Measurements from ENCODE around the gene RARB. TPM values are rescaled to one million over a fixed set of nuclear protein-coding genes. Genes with fewer than 3 reads are reported as not detected.

RARB gene
- total and polyA plus RNA-seq, 2 experiments from 2014 or later = 0.14 to 0.42 TPM

GRCh38 chr3:25611193-25611592, 183.1 kb downstream of the RARB start:
- peaks cover 73% of the 10 kb centered on the region for H3K36me3 ChIP-seq (ENCODE audit: insufficient read depth)
- no peak for ATAC-seq

More at GRCh38 chr3:25611193-25611592, 183.1 kb downstream of the RARB start:
- Histone ChIP-seq H3K27me3 (ENCODE audit: insufficient read depth) (no peaks in the 10 kb centered on the region), H3K9me2 (ENCODE audit: insufficient read depth) (no peaks in the 10 kb centered on the region), H3K4me3 (no peak overlapping the region), H4K20me1 (replicated peaks; ENCODE audit: insufficient read depth) (no peaks in the 10 kb centered on the region; the same call in 1 of the 2 replicates), H3K27ac (ENCODE audit: low read depth) (no peak overlapping the region), H3F3A (replicated peaks; ENCODE audit: low read depth) (no peaks in the 10 kb centered on the region), H3K4me2 (no peak overlapping the region), H3K4me1 (ENCODE audit: insufficient read depth) (no peaks in the 10 kb centered on the region), H2AFZ (no peak overlapping the region), H3K79me2 (replicated peaks; ENCODE audit: insufficient read depth) (no peaks in the 10 kb centered on the region)
- Mint-ChIP-seq H3K27me3 (ENCODE audit: insufficient read depth, low read depth, poor library complexity) (no peaks in the 10 kb centered on the region), H3K4me1 (no peaks in the 10 kb centered on the region), H3K9me3 (no peaks in the 10 kb centered on the region), H3K36me3 (ENCODE audit: low read depth) (peaks cover 67% of the 10 kb centered on the region), H3K27ac (no peak overlapping the region), H3K4me3 (no peak overlapping the region)
- TF ChIP-seq REST (IDR thresholded peaks at IDR 0.05; ENCODE audit: unreplicated experiment) = no peak
- no peak for TF ChIP-seq ZNF331 (CRISPR knock-in tag; IDR thresholded peaks at IDR 0.05; ENCODE audit: low read depth)
- TF ChIP-seq EZH2phosphoT487 (IDR thresholded peaks at IDR 0.05; ENCODE audit: unreplicated experiment) = no peak
- TF ChIP-seq CTCF (conservative IDR thresholded peaks at IDR 0.05; ENCODE audit: low read depth in 2 of 2) = no peak
- TF ChIP-seq STAT1 (IDR thresholded peaks at IDR 0.05; ENCODE audit: unreplicated experiment) = no peak
- no peak for TF ChIP-seq NANOG (IDR thresholded peaks at IDR 0.05; ENCODE audit: borderline replicate concordance)
- TF ChIP-seq EZH2 (IDR thresholded peaks at IDR 0.05; ENCODE audit: low read depth, unreplicated experiment) = no peak
- TF ChIP-seq ZNF114 (CRISPR knock-in tag; IDR thresholded peaks at IDR 0.05) = no peak
- TF ChIP-seq POLR2AphosphoS5 (IDR thresholded peaks at IDR 0.05; ENCODE audit: low read depth) = no peak
- TF ChIP-seq CREB1 (CRISPR knock-in tag; IDR thresholded peaks at IDR 0.05; ENCODE audit: low read depth) = no peak
- TF ChIP-seq JUNB (IDR thresholded peaks at IDR 0.05; ENCODE audit: unreplicated experiment) = no peak
- no peak for TF ChIP-seq ETS1 (IDR thresholded peaks at IDR 0.05)
- TF ChIP-seq ZNF462 (CRISPR knock-in tag; IDR thresholded peaks at IDR 0.05) = no peak
- no peak for DNase-seq (ENCODE audit: low spot score)

All from GM23338 (cell line).